ENCODE data around the gene DNPH1.

Gene DNPH1

GRCh38 chr6:43180058-43180457 lies 49.2 kb downstream of the DNPH1 start:
- DNase-seq: no peak

- DNase-seq: no peak
Measured at GRCh38 chr6:43178951-43179830, 50.1 kb downstream of the DNPH1 start.

GRCh38 chr6:43178150-43178549 lies 51.1 kb downstream of the DNPH1 start:
- DNase-seq: no peak

DNA sequence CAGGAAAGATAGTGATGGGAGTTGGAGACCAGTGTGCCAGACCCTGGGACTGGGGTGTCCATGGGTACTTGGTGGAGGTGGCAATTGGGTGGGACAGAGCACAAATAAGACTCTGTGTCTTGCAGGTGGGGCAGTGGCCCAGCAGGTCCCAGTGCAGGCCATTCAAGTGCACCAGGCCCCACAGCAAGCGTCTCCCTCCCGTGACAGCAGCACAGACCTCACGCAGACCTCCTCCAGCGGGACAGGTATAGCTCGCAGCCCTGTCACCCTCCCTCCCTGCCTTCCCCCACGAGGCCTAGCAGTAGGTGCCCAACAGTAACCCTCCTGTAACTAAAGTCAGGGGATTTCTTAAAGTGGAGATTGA lies 52.9 kb downstream of the DNPH1 start:
- DNase-seq: no peak

GRCh38 chr6:43175676-43176422 lies 53.4 kb downstream of the DNPH1 start:
- DNase-seq: no peak
